GM21515 (cell line): Measurements from ENCODE around the gene DDX52.

Experiments used
- ATAC-seq: cut with Tn5 transposase; IDR thresholded peaks from one replicate; pipeline ENCODE4 v1.9.1; 2021; ENCODE audit not compliant: unreplicated experiment

DDX52 gene

GRCh38 chr17:37592291-37592690, 51.0 kb downstream of the DDX52 start:
- ATAC-seq: no peak

DNA sequence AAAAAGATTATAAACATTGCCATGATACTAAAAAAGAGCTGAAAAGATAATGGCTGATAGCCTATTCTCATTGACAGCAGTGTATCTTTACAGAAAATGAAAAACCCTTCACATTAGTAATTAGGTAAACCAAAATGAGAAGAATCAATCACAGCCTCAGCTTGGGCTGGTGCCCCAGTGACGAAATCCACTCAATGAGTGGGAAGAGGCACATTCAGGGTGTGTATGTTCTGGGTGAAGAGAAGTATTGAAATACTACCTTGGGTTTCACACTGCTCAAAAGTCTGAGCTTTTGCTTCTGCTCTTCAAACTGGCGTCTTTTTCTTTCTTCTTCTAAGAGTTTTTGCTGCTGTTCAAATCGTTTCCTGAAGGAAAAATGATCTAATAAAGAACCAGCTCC, 58.2 kb downstream of the DDX52 start:
- ATAC-seq: no peak

GRCh38 chr17:37576281-37576680, 67.0 kb downstream of the DDX52 start:
- no peak for ATAC-seq

GRCh38 chr17:37574427-37574826, 68.8 kb downstream of the DDX52 start:
- no peak for ATAC-seq

GRCh38 chr17:37571674-37572073, 71.6 kb downstream of the DDX52 start:
- ATAC-seq: no peak

- no peak for ATAC-seq
Observed at GRCh38 chr17:37570527-37571093, 72.6 kb downstream of the DDX52 start.

- ATAC-seq: no peak
Observed at GRCh38 chr17:37568350-37569053, 74.7 kb downstream of the DDX52 start.

DNA sequence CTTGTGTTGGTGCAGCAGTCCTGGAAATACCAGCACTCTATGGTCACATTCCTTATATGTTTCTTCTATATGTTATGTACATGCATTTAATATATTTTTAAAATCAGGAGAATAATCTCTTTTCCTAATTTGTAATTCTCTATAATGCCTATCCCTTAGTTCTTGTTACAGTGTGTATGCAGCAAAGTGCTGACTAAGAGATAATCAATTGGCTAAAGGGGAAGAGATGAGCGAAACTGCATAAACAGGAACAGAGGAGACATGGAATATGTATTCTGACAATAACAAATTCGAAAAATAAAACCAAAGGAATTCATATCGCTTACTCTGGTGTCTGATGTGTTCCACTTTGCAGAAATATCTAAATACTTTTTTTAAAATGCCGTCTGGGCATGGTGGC, 75.7 kb downstream of the DDX52 start:
- ATAC-seq: no peak

DNA sequence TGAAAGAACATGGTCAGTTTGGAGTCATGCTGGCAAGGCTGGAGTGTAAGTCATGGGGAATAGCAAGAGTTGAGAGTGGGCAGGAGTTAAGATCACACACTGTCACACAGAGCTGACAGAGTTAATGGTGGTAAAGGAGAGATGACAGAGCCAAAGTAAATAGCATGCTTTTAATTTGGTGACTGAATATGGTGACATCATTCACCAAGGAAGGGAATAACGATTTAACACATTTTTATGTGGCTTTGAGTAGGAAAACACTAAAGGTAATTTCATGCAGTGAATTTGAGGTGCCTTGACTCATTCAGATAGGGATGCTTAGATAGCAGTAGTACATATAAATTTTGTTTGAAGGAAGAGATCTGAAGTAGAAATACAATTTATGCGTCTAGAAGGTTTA, 76.1 kb downstream of the DDX52 start:
- no peak for ATAC-seq

DNA sequence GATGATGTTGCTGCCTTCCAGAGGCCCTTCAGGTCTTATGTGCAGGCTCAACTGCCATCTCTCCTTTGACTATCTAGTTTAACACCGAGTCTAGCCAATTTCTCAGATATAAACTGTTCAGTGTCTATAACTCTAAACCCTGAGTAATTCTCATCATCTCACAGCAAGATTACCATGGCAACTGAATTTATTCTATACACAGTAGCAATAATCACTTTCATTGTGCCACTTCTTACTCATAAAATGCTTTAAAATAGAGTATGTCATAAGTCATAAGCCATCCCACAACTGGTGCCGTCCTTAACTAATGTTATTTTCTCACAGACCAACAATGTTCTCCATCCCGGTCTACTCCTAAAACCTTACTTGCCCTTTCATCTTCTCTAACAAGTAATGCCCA, 79.0 kb downstream of the DDX52 start:
- no peak for ATAC-seq

- no peak for ATAC-seq
Observed at GRCh38 chr17:37562016-37562745, 81.1 kb downstream of the DDX52 start.
